GM19025 (cell line): Measurements from ENCODE around the gene YIPF5.

ENCODE experiments used
- ATAC-seq: cut with Tn5 transposase; IDR thresholded peaks from one replicate; pipeline ENCODE4 v1.9.1; 2021; ENCODE audit warnings: mild to moderate bottlenecking, low read depth, moderate library complexity; ENCODE audit not compliant: unreplicated experiment

YIPF5 gene

DNA sequence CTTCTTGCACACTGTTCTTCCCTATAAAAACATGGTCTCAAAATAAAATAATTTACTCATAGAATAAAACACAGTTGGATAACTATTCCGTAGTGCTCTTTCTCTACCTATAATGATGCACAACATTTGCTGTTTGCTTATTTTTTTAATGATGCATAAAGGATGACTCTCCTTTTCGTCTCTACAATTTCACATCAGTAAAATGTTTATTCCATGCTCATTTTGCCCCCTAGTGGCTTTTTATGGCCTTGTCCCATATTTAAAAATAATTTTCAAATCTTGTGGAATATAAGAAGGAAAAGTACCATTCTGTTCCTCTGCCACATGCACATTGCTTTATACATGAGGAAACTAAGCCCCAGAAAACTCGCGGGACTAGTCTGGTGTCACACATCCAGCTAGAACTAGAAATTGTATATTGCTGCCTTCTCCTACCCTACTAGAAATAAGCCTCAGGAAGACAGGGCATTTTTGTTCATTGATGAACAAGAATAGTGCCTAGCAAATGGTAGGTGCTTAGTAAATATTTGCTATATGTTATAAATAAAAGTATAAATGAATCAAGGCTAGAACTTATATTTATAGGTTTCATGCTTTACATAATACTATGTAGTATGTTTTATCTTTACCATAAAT lies 12.9 kb upstream of the YIPF5 start:
- ATAC-seq = no peak

DNA sequence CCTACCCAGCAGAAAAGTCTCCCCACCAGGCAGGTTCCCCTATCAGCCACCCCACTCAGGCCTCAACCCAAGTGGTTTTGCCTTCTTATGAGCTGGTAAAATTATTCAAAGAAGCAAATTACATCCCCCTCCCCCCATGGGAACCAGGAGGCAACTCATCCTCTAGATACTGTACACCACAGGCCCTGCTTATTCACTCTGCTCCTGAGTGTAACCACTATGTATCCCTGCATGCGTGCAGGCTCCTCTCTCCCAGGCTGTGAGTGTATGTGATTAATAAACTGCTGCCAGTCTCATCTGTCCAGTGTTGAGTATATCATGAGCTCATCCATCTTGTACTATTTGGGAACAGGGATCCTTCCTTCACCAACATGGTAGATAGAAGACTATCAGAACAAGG lies 8.8 kb upstream of the YIPF5 start:
- no peak for ATAC-seq

DNA sequence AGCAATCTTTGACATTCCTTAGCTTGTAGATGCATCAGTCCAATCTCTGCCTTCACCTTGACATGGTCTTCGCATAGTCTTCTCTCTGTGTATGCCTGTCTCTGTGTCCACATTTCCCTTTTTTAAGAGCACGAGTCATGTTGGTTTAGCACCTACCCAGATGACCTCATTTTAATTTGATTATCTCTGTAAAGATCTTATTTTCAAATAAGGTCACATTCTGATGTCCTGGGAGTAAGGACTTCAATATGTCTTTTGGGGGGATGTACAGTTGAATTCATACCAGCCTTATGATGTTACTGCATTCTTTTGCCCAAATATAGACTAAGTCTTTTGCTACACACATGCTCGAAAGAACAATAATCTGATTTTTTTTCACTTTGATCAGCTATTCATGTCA lies 7.1 kb upstream of the YIPF5 start:
- no peak for ATAC-seq

DNA sequence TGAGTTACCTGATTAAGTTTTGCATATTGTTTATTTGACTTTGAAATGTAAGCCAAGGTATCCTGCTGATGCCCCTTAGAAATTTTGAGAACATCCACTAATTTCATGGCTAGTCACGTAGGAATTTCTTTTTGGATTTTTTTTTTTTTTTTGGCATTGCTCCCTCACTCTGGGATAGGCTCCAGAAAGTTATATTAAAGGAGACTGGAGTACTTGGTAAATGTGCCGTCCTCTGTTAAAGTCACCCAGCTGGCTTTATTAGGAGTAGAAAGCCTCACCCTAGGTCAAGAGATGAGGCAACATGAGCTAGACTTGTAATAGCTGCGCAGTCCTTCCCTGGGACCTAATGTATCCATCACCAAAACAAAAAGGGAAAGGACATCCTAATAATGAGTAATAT lies 3.3 kb upstream of the YIPF5 start:
- no peak for ATAC-seq

DNA sequence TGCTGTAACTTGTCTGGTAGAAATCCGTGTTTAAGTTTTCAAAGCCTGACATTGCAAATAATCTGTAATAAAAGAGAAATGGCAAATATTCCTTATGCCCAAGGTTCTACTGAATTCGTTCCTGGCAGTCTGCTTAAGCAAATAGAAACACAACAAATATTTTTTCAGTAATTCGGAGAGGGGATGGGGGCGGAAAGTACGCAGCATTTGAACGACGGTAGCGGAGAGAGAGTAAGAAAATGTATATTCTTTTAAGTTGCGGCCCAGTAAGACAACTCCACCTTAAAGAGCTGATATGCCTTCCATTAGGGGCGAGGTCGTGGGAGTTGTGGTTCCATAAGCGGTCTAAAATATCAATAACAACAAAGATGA lies 569 bp downstream of the YIPF5 start:
- ATAC-seq = no peak

DNA sequence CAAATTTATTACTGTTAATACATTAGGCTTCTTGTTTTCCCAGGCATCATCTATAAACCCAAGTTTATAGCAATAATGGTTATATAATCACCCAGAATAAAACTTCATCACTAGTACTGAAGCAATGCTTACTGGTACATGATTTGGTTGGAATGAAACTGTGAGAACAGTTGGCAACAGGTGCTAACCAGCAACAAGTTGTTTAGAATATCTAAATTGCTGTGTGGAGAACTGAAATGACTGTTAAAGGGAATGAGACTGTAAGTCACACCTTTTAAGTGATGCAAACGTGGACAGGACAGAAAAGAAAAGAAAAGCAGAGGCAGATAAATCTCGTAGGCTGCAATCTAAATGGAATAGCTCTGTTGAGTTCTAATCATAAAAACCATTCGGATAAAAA lies 2.5 kb downstream of the YIPF5 start:
- no peak for ATAC-seq

DNA sequence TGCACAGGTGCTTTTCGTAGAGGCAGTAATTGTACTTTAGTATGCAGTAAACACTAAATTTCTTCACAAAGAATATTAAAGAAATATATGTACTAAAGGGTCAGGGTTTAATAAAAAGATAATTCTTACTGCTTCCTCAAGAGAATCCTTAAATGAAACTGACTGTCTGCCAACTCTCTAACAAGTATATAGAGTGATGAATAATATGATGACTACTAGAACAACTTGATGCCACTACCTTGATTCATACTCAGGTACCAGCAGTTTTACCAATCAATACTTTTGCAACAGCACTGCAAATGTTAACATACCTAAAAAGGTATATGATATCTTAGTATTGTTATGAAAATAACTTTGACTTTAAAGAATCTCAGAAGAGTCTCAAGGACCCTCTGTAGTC lies 3.8 kb downstream of the YIPF5 start:
- no peak for ATAC-seq

DNA sequence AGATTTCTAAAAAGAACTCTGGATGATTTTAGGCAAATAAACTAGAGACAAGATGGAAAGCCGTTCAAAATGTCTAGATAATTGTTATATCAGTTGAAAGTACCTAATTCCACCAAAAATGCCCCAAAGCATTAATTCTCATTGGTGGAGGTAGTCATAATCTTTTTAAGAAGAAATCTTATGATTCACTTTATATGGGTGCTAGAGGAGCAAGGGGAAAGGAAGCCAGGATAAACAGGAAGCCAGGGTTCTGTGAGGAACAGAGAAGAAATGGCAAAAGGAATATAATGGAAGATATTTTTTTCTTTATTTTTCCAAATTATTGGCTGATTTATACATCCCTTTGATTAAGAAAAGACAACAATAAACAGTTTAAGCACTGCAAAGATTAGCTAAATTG lies 7.8 kb downstream of the YIPF5 start:
- no peak for ATAC-seq

DNA sequence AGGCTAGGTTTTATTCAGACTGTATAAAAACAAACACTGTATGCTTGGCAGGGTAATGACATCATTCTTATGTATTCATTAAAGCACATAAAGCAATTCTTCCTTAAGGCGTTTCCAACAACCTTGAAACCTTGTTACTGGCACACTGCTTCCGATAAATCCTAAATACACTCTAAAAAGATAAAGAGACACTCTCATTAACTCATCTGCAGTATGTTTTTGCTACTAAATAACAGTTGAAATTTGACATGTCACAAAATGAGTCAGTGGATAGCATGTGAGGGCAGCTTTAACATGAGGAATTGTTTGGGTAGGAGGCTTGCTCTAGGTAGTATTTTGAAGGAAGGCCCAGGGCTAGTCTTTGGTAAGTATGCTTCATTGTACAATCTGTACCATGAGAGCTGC lies 13.7 kb downstream of the YIPF5 start:
- no peak for ATAC-seq

DNA sequence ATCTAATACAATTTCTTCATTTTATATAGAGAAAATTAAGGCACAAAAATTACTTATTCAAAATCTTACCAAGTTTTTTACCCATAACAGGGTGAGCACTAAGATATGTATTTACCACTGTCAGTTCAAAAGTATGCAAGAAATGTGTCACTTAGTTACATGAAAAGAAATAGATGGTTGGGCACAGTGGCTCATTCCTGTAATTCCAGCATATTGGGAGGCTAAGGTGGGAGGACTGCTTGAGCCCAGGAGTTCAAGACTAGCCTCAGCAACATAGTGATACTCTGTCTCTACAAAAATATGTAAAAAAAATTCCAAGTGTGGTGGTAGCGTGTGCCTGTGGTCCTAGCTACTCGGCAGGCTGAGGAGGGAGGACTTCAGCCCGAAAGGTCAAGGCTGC lies 19.4 kb downstream of the YIPF5 start:
- ATAC-seq = no peak

DNA sequence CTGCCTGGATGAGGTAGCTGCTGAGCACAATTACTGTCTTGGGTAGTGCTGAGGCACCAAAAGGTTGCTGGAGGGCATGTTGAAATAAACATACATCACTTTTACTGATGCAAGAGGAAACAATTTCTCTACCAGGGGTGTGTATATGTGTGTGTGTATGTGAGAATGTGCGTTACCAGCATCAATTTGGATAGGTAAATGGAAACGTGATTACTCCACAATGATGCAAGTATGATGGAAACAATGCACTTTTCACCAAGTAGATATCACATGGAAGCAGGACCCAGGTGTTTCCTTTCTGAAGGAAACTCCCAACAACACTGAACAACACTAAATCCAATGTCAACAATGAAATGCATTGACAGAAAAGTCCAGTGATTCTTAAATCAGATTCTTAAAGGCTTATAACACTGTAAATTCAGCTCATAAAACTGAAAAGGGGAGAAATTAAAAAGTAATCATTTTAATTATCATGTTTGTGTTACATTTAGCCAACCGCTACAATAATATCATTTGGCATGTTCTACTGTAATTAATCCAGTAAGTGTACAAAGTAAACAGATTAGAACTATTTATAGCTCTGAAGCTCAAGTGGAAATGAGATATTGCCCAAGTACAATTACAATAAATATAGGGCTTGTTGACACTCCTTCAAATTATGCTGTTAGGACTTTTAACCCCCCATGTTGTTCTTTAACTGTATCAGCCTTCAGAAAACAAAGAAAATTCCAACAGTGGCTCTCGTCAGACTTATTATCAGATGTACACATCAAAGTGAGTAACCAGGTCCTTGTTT lies 25.3 kb downstream of the YIPF5 start:
- no peak for ATAC-seq

DNA sequence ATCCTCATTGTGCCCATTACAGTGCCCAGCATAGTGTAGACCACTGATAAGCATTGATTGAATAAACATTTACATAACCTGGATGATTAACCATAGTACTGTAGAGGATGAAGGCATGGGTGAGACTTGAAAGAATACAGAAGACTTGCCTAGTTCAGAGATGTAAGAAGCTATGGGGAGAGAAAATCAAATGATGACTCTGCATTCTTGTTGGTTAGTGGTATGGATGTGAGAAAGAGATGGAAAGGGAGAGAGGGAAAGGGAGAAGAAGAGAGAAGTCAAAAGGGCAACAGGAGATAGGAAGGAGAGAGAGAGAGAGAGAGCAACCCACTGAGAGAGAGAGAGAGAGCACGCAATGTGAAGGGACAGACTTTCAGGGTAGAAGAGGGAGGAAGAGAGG lies 26.8 kb downstream of the YIPF5 start:
- ATAC-seq = no peak

DNA sequence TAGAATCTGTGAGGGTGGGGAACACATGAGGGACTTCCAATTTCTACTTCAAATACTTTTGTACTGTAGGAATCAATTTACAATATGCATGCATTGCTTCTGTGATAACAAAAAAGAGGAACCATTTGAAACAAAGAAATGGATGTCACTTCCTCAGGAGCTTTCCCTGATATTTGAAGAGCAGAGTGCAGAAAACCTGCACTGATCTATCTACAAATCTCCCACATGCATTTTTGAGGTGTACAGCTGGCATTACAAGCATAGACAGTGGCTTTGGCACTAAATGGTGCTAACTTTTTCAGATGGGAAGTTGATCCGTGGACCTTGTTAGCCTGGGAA lies 27.7 kb downstream of the YIPF5 start:
- ATAC-seq = no peak

DNA sequence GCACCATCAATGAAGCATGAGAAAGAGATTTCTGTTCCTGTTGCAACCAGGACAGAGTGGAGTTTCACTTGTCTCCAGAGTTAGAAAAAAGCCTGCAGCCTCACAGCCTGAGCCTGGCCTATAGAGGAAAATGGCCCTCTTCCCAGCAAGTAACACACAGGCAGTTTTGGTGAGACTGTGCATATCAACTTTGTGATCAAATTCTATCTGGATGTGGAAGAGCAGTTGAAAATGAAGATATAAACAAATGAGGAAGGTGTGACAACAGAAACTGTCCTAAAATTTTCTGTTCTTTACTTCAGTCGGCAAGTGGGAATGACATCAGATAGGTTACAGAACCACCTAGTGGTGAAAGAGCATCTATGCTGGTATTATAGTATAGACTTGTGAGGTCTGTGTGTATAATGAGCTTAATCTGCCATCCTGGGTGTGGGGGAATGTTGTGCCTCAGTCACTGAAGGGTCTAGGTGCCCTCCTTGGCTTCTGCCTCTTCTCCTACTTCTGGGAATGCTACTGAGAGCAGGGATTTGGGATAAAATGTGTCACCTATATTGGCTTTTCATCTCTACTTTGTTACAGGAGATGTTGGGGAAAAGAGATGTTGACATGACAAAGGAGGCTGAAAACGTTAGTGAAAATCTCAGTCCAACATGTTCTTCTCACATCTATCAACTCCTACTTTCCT lies 28.2 kb downstream of the YIPF5 start:
- peak; percentile 91 for ATAC-seq

DNA sequence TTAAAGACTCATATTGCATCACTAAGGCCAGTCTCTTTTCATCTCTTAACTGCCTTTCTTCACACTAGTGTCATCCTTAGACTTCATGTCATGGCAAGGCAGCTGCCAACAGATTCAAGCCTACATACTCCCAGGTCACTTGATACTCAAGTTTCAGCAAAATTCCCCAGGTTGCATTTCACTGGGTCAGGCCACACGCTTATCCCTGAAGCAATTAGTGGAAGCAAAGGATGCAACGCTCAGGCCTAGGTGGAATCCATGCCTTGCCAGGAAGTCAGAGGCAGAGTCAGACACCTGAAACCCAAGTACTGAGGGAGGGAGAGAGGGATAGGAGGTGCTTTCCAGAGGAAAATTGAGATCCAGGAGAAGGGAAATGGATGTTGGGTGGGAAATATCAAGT lies 28.9 kb downstream of the YIPF5 start:
- ATAC-seq = no peak

DNA sequence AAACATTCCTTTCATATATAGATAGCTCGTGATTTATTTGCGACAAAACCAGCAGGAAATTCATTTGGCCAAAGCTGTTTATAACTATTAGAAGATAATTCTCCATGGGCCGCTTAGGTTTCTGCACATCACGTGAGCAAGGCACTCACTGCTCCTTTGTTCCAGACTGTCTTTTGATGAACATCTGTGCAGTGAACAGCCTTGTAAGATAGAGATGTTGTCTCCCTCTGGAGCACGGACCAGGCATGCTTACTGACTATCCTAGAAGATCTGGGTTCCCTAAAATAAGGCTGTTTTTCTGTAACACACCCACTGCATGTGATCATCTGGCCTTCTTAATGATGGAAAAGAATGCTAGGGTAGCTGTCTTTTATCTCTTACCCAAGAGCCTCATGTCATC lies 30.9 kb downstream of the YIPF5 start:
- ATAC-seq = no peak

DNA sequence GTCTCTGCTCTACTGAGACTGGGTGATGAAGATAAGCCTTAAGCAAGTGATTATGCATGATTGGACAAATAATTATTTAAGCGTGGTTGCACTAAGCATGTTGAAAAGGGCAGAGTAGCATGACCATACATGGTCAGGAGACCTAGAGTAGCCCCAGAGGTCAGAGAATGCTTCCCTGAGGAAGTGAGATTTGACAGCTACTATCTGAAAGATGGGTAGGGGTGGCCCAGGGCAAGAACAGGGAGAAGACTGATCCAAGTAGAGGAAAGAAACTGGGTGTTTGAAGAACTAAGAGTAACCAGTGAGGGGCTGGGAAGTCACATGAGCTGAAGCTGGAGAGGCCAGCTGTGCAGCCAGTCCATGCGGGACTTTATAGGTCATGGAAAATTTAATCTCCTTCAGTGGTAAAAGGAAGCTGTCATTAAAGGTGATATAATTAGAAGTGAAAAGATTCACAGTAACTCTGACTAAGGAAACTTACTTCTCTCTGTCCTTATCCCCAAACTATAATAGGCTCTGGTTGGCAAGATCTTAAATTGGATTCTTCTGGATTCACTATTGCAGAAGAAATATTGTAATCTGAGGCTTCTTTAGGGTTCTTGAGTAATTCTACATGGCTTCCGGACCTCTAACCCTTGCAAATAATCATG lies 35.2 kb downstream of the YIPF5 start:
- no peak for ATAC-seq

DNA sequence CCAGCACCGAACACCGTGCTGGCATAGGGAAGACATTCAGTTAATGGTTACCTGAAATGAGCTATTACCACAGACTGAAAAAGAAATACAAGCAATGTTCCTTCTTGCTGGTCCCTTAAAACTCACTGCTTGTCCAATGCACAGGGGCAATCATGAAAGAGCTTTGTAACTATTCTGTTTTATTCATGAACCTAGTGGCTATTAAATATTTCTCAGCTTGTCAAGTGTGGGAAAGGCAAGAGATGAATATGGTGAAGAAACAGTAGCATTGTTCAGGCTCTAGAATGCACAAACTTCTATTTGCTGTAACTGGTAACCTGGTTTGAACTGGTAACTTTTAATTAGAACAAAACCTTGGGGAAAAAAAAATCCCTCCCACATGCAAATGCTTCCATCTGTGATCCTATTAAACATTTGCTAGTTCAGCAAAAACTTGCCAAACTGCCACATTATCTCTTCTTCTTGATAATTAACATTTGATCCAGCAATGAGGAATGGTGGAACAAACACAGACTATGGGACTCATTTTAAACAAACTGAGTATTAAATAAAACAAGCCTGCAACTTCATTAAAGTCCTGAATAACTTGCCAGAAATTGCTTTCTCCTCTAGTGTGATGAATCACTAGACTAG lies 36.1 kb downstream of the YIPF5 start:
- ATAC-seq = no peak

DNA sequence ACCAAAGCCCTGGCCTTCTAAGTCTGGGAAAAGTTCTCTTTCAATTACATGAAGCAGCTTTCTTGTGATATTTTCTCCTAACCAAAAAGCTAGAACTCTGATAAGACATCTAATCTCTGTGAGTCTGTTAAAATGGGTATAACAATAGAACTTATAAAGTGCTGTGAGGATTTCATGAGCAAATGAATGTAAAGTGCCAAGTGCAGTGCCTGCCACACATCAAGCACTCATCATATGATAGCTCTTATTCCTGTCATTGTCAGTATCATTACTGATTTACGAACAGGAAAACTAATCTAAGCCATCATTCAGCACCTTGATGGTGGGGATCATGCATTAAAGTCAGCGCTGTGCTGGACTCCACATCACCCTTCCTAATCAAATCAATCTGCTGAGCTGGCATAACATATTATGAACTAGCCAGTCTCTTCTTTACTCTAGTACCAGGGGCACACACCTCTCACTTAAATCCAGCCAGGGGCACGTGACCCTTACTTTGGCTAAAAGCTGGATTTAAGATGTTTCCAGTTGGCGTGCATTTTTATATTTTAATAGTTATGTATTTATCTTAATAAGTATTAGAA lies 37.3 kb downstream of the YIPF5 start:
- no peak for ATAC-seq

DNA sequence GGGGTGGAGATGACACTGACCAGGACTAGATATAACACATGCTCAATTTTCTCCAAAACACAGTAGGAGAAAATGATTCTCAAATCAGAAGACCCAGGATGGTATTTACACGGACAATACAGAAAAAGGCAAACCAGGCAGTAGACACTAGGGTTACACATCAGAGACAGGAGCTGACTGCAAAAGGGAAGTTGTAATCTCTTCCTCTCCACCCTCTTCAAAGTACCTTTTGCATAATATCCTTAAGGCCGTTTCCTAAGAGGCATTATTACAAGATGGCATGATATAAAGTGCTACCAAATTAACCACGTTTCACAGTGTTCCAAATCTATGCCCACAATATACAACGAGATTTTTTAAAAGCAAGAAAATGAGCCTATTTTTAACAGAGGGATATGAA lies 39.2 kb downstream of the YIPF5 start:
- ATAC-seq = no peak

DNA sequence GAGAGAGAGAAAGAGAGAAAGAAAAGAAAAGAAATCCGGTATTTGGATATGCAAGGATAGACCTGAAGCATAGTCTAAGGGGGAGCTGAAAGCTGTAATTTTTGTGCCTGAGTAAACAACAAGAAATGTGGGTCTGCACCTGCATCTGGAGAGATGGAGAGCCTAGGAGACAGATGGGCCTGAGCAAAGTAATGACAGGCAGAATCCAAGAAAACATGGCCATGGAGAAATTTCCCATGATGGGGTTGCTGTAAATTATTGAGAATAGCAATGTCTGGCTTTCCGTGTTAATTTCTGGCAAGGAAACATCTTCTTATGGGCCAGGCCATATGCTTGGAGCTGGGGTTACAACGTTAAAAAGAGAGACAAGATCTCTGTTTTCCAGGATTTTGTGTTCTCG lies 40.2 kb downstream of the YIPF5 start:
- no peak for ATAC-seq
